Epithelial cell of esophagus (primary cell): Measurements from ENCODE around the gene YIPF1.

ENCODE experiments used
- DNase-seq: peaks from one replicate; pipeline ENCODE4 v3.0.0; 2010; ENCODE audit warnings: low read depth
- H3K4me3 ChIP-seq: 2 replicates; pipeline ENCODE4 v1.5.1; 2011; ENCODE audit warnings: mild to moderate bottlenecking, low read length, control low read depth
- CTCF ChIP-seq: IDR thresholded peaks from 2 replicates; pipeline ENCODE4 v1.5.1; 2011; ENCODE audit warnings: low read depth, mild to moderate bottlenecking, low read length, control low read depth, inconsistent platforms; ENCODE audit not compliant: insufficient read depth; ENCODE audit errors: missing control alignments

Gene YIPF1

GRCh38 chr1:53868565-53868964 lies 21.0 kb downstream of the YIPF1 start:
- no peak overlapping the region for H3K4me3 ChIP-seq
- no peak for TF ChIP-seq CTCF
- DNase-seq: no peak

GRCh38 chr1:53862507-53862906 lies 27.1 kb downstream of the YIPF1 start:
- no peak for TF ChIP-seq CTCF
- DNase-seq: no peak
- H3K4me3 ChIP-seq: no peak overlapping the region

GRCh38 chr1:53860967-53861411 lies 28.6 kb downstream of the YIPF1 start:
- peak; percentile 63 for DNase-seq
- no peak overlapping the region for H3K4me3 ChIP-seq
- peak; percentile 91 for TF ChIP-seq CTCF

GRCh38 chr1:53851571-53852285 lies 37.9 kb downstream of the YIPF1 start:
- no peak for DNase-seq
- no peak for TF ChIP-seq CTCF
- H3K4me3 ChIP-seq: no peak overlapping the region

- no peak for TF ChIP-seq CTCF
- H3K4me3 ChIP-seq: no peak overlapping the region
- no peak for DNase-seq
Observed at GRCh38 chr1:53850082-53850673, 39.4 kb downstream of the YIPF1 start.

GRCh38 chr1:53847980-53848379 lies 41.6 kb downstream of the YIPF1 start:
- TF ChIP-seq CTCF: no peak
- H3K4me3 ChIP-seq: no peak overlapping the region
- no peak for DNase-seq

- TF ChIP-seq CTCF: no peak
- DNase-seq: no peak
- H3K4me3 ChIP-seq: no peak overlapping the region
Observed at GRCh38 chr1:53842347-53842746, 47.2 kb downstream of the YIPF1 start.
